Measurements from ENCODE around the gene SLC17A1.
"Not testable (repeated sequence)": the region's sequence is repeated elsewhere in the genome, so short reads cannot be mapped to it uniquely, and the experiment has no call there.

The SLC17A1 gene

GRCh38 chr6:25755483-25755882 is 76.4 kb downstream of the SLC17A1 start:
- no peak for DNase-seq

DNA sequence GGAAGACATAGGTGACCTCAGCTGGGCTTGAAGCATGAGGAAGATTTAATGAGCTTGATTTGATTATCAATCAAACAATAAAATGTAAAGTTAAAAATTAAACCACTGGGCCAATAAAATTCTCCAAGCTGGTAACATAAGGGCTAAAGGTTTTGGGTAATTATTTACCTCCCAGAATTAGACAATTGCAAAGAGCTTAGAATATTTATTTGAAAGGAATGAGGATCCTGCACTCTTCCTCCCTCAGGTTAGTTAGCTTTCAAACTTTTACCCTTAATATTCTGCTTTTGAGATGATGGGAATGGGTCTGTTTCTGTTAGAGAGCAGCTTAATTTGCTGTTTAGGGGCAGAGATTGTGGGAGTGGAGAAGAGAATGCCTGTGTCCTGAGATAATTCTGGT is 77.3 kb downstream of the SLC17A1 start, which contains the start of gene SLC17A4:
Gene SLC17A4, plus strand, starts transcription at position 208 of the 400 bp plus-strand sequence. CDS start 7,221 bp downstream, outside the sequence.
- no peak for DNase-seq

- no peak for DNase-seq
Observed at GRCh38 chr6:25753079-25753478, 78.8 kb downstream of the SLC17A1 start.

DNA sequence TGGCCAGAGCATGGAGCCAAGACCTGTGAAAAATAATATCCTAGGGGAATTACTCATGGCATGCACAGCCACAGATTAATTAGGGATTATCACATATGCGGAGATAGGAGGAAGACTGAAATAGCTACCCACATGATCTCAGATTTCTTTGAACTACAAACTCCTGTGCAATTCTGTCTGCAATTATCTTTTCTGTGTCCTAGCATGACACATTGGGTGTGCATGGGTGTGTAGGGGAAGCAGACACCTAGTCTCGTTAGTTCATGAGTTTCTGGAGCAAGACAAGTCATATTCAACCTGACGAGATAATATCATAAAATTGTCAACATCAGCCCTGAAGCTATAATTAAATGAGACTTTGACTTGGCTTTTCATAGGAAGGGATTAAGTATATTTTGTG is 80.9 kb downstream of the SLC17A1 start:
- no peak for DNase-seq

DNA sequence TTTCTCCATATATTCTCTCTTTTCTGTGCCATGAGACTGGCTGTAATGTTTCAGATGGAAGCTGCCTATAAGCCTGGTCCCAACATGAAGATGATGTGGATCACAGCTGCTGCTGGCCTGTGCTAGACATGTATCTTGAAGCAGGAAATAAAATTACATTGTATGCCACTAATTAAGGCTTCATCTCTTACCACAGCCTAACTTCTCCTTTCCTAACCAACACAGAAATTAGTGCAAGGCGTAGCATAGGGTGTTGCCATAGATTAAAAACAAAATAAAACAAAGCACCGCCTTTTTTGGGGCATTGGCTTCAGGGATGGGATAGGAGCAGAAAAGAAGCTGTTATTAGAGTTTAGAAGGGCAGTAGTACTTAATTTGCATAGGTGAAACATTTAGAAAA is 82.0 kb downstream of the SLC17A1 start:
- DNase-seq = no peak

- DNase-seq = not testable (repeated sequence)
Observed at GRCh38 chr6:25748601-25749517, 83.0 kb downstream of the SLC17A1 start.

DNA sequence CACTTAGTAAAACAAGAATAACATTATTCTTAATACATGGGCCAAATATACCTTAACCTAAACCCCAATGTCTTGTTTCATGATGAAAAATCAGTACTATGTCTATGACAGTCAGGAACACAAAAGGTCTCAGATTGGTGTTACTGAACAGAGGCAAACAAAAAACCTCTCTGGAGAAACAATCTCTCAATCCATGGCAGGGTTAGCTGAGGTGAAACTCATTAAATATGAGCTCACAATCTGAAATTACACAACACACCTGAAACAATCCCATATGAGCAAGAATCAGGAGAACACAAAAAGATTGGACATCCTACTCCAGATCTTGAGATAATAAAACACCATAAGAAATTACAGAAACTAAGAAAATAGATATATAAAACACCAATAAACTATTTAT is 83.8 kb downstream of the SLC17A1 start:
- DNase-seq = no peak

DNA sequence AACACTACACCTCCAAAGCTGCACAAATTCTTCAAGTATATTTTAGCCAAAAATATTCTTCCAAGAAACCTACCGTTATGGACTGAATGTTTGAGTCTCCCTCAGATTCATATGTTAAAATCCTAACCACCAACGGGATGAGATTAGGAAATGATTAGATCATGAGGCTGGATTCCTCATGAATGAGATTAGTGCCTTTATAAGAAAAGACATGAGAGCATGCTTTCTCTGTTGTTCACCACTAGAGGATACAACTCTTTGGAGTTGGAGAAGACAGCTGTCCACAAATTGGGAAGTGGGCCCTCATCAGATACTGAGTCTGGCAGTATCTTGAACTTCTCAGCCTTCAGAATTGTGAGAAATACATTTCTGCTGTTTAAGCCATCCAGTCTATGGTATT is 84.4 kb downstream of the SLC17A1 start:
- no peak for DNase-seq

DNA sequence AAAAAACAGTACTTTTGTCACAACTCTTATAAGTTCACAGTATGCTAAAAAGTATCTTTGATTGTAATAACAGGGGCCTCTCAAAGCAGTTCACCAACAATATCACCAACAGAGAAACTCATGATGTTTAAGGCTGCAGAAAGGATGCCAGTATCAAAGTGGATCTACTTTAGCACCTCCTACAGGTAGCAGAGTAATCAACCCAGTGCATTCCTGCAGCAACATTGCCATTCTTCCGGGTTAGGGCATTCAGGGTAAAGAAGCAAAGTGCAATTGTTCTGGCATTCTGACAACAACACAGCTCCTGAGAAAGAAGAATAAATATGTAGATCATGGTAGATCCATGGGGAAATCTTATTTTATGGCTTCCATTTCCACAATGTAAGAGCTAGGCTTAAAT is 84.9 kb downstream of the SLC17A1 start:
- DNase-seq = no peak

- DNase-seq = no peak
Observed at GRCh38 chr6:25745836-25746235, 86.0 kb downstream of the SLC17A1 start.

GRCh38 chr6:25743868-25744267 is 88.0 kb downstream of the SLC17A1 start:
- DNase-seq = no peak

DNA sequence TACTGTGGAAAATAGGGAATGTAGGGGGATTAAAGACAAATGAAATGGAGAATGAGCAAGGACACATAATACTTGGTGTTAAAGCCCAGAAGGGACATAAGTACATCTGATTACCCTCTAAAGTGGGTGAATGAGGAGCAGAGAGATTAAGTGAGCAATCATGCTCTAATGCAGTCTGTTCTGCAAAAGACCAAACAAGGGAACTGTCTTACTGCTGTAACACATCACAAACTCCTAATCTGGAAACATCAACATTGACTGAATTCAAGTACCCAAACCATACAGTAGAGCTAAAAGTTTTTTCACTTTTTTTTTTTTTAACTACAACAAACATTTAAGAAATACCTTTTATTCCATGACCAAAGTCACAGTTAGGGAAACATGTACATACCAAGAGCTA is 96.6 kb downstream of the SLC17A1 start:
- DNase-seq = no peak
